Activated CD8-positive, alpha-beta memory T cell treated with anti-CD3 and anti-CD28 coated beads for 4 hours (primary cell): Measurements from ENCODE around the gene GLP1R.

Experiments
- DNase-seq, 2 donors: peaks; one replicate each; pipeline ENCODE4 v3.0.0-alpha.2; 2020; ENCODE audit warnings: low read depth in 2 of 2

GLP1R gene

DNA sequence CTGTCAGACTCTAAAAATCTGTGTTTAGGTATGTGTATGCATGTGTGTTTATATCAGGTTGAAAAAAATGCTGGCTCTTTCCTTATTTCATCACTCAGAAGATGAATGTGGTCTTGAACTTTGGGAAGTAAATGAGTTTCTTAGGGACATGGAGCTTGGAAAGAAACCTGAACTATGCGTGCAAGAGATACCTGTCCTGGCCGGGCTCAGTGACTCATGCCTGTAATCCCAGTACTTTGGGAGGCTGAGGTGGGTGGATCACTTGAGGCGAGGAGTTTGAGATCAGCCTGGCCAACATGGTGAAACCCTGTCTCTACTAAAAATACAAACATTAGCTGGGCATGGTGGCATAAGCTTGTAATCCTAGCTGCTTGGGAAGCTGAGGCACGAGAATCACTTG lies 4.4 kb upstream of the GLP1R start:
- DNase-seq, result no peak

DNA sequence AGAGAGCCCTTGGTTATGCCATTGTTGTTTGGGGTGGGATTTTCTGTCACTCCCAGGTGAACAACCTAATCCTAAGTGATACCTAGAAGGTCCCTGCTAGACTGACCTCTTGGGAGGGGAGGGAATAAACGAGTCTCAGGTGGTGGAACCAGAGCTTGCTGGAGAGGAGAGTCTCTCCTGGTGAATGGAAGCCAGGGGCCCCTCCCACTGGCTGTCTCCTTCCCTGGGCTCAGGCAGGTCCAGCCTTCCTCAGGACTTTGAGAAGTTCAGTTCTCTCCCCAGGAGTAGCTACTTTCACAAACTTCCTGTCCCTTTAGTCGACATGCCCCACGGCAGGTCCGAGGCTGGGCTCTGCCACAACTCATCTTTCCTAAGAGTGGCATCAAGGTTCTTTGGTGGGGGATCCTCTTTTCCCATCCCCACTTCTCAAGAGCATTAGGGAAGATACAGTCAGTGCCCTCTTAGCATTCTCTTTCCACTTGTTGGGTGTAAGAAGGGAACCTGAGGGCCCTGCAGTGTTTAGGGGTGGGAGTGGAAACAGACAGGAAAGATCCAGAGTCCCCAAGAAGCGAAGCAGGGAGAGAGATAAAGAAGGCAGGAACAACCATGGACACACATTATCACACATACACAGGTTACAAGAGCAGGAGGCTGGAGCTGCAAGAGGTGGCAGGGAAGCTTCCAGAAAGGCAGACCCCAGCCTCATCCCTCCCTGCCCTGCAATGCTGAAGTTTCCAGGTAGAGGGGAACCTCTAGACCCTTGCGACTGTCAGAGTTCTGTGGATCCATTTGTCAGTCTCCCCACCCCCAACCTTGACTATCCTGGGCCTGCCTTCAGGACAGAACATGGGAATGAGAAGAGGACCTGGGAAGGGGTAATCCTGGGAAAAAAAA lies 900 bp upstream of the GLP1R start:
- DNase-seq, result no peak

DNA sequence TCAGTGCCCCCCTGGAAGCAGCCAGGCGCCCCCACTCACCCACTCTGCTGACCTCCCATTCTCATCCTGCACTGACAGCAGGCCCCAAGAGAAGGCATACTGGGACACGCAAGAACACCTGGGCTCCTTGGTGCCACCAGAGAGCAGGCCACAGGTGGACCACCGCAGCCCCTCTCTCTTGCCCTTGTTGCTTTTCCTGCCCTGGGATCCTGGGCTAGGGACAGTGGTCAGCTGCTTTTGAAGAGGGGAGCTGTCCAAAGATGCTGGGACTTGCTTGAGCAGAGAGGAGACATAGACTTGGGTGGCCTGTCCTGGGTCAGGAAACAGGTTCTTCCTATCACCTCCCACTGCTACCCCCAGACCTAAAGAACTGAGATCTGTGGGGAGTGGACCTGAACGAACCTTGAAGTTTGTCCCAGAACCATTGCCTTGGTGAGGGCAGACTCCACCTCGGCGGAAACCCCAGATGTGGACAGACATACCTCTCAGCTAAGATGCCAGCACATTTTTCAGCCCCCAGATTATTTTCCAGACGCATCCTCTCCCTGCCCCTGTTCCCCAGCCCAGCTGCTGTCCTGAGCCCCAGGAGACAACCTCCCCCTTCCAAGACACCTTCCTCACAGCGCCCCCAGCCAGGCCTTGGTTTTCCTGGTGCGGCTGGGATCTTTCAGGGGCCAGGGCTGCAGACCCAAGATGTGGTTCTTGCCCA lies 1.1 kb downstream of the GLP1R start:
- no peak for DNase-seq

DNA sequence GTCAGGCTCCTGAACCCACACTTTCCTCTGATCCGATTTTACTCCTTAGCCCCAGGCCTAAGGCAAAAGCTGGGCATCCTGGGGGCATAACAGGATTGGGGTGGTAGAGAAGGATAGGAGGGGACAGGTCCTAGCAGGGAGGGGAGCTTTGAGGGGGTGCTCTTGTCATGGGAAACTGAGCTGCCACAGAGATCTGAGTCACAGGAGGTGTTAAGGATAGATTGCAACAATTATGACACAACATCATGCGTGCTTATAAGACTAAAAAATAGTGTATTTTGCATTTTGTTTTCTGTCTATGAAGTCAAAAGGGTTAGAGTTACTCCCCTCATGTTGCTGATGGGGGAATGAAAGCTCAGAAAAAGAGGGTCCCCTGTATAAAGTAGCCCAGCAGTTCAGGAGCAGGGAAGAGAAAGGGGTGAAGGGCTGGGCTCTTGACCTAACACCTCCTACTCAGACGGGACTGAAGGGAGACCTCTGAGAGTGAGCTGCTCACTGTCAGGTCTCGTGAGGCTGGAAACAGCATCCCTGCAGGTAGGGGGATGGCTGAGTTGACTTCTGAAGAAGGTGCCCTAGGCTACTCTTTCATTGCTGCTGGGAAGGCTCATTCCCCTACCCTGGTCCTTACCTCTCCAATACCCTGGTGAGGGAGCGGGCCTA lies 2.0 kb downstream of the GLP1R start:
- no peak for DNase-seq

DNA sequence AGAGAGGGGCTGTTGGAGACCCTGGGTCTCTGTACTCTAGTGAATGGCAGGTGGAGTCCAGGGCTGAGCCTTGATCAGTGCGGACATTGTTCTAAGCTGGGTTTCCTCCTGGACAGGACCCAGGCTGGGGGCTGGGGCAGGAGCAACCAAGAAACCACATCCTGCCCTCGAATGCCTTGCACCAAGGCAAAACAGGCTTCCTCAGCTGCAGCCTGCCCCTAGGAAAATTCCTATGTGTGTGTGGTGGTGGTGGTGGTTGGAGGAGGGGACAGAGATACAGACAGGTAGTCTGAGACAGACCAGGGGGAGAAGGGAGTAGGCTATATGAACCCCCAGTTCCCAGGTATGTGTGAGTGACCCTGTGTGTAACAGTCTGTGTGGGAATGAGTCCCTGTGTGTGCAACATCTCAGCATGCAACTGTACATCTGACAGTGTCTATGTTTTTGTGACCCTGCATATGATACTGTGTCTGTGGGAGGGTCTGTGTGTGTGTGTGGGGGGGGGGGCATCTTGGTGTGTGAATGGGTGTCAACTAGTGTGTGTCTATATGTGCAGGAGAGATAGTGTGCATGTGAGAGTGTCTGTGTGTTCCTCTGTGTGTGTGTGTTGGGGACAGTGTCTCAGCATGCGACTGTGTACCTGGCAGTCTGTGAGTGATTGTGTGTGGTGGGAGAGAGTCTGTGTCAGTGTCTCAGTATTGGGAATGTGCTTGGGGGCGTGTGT lies 3.0 kb downstream of the GLP1R start:
- no peak for DNase-seq

DNA sequence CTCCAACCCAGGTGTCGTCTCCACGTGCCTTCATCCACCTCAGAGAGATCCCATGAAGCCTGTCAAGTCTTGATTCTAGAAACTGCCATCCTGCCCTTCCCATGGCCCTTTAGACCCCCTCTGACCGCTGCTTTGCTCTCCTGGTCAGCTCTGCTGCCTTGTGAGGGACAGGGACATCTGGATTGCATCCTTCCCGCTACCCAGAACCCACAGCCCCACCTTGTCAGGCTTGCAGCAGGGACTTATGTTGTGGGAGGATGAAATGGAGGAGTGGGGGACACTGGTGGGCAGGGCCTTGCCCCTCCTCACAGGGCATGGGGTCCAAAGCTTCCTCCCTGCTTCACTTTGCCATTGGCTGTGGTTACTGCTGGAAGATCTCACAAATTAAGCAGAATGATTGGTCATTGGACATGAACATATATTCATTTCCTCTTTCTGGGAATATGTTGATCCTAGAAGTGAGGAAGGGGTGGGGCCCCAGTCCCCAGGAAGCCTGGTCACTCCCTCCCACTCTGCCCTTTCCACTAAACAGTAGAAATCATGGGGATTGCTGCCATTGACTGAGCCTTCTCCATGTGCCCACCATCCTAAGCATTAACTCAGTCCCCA lies 4.5 kb downstream of the GLP1R start:
- DNase-seq, result no peak

DNA sequence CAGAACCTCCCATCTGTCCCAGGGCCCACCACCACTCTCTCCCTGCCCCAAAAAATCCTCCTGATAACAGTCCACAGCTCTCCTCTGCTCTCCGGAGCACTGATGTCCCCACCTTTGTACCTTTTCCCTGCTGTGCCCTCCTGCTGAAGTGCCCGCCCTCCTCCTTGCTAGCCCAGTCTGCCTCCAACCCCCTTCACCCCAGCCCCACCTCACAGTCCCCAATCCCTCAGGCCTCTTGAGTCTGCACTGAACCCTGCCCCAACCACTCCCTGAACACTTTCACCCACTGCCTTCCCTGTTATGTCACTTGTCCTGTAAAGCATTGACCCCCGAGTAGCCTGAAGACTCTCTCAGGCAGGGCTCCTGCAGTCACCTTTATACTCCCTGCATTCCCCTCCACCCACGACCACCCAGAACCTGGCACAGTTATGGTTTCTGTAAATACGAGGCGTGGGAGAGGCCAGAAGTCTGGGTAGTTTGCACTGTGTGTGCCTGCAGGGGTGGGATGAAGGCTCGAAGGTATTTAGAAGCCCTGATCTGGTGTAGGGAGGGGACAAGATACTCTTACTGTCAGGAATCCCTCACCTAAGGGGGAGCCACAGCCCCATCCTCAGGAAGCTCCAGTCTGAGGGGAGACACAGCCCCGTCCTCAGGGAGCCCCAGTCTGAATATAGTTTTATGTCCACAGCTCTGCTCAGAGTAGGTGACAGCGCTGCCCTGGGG lies 5.4 kb downstream of the GLP1R start:
- no peak for DNase-seq

DNA sequence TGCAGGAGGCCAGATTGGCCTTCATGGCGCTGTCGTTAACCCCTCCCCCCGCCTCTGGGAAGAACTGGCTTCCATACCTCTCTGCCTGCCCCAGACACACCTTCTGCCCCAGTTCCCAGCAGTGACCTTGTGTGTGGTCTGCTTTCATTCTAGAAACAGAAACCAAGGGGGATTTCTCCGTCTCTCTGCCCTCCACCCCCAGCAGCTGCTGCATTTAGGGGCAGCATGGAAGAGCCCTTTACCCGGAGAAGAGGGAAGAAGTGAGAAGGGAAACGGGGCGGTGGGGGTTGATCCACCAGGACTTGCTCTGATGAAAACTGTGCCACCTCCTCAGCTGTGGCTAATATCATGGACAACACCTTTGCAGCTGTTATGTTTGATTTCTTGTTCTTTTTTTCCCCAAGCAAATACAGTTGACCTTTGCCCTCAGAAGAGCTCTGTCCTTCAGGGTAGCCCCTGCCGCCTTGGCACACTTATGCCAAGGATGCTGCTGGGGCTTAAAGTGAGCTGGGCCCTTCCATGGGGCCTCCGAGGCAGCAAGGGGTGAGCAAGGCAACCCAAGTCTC lies 6.1 kb downstream of the GLP1R start:
- DNase-seq, result no peak

DNA sequence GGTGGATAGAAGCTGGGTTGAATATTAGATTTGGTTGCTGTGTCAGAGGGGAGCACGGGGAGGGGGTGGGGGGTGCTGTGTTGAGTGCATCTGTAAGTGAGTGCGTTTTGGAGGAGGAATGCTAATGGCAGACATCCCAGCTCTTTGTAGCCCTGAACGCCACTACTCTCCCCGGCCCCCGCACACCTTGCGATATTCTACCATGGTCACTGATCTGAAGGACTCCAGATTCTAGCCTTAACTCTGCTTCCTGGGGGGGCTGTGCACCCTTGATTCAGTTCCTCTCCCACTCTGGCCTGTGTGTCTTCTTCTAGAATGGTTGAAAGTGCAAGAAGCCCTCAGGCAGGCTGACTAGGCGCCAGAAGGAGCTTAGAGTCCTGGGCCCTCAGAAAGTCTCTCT lies 7.1 kb downstream of the GLP1R start:
- no peak for DNase-seq

DNA sequence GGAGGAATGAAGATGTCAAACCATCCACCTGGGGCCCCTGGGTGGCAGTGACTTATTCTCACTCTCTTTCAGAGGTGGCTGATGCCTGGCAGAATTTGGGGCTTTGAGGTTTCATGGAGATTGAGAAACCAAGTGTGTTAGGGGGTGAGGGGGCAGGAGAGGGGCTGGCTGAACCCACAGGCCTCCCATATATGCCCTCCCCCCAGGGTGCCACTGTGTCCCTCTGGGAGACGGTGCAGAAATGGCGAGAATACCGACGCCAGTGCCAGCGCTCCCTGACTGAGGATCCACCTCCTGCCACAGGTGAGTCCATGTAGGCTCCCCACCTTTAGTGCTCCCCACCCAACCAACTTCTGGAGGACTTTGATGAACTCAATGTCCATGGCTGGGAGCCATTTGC lies 7.6 kb downstream of the GLP1R start:
- no peak for DNase-seq

DNA sequence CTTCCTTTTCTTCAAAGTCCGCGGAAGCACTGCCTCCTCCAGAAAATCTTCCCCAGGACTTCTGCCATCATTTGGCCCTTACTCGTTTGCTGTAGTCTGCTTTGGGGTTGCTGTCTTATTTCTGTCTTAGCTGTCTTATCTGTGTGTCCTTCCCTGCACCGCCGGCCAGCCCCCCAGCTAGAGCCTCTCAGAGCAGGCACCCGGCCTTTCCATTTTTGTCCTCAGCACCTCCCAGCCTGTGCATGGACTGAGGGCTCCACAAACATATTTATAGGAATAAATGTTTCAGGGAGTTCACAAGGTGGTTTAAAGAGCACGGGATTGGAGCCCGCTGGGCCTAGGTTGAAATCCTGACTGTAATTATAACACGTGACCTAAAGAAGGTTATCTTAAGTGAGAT lies 8.1 kb downstream of the GLP1R start:
- DNase-seq, result no peak

DNA sequence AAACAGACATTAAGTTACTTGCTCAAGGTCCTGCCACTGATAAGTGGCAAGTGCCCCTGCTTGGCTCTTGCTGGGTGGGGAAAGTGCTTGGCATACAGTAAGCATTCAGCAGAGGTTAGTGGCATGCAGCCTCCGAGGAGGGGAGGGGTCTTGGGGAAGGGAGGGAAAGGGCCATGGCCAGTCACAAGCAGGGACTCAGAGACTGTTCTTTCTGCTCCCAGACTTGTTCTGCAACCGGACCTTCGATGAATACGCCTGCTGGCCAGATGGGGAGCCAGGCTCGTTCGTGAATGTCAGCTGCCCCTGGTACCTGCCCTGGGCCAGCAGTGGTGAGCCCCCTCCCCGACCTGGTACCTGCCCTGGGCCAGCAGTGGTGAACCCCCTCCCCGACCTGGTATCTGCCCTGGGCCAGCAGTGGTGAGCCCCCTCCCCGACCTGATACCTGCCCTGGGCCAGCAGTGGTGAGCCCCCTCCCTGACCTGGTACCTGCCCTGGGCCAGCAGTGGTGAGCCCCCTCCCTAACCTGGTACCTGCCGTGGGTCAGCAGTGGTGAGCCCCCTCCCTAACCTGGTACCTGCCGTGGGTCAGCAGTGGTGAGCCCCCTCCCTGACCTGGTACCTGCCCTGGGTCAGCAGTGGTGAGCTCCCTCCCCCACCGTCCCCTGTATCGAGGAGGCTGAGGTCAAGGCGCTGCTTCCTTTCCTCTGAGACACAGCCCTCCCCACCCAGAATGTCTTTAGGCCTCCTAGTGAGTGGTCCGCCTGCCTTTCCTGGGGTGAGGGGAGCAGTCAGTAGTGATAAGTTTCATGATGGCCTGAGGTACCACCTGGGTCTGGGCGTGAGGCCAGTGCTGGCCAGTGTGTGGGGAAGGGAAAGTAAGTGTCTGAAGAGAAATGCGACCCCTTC lies 8.9 kb downstream of the GLP1R start:
- DNase-seq, result no peak

DNA sequence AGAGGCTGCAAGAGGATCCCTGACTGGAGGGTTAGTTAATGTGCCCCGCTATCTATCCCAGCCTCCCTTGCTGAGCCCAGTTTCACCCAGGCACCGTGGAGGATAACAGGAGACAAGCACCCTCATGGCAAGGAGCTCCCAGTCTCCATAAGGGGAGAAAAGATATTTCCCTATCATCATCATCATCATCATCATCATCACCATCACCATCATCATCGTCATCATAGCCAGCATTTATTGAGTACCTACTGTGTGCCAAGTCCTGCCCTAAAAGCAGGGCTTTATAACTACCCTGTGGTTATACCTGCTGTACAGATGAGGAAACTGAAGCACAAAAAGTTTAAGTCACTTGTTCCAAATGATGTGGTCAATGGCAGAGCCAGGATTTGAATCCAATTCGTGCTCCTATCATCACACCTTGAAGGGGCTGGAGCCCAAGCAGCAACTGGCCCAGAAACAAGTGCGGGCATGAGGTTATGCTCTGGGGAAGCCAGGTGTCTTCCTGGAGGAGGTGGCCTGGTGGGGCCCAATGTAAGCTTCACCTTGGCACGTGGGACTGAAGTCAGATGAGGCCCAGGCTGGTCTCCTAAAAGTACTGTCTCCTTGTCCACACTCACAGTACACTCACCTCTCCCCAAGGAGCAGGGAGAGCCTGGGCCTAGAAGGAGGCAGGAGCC lies 10.0 kb downstream of the GLP1R start:
- DNase-seq, result no peak

DNA sequence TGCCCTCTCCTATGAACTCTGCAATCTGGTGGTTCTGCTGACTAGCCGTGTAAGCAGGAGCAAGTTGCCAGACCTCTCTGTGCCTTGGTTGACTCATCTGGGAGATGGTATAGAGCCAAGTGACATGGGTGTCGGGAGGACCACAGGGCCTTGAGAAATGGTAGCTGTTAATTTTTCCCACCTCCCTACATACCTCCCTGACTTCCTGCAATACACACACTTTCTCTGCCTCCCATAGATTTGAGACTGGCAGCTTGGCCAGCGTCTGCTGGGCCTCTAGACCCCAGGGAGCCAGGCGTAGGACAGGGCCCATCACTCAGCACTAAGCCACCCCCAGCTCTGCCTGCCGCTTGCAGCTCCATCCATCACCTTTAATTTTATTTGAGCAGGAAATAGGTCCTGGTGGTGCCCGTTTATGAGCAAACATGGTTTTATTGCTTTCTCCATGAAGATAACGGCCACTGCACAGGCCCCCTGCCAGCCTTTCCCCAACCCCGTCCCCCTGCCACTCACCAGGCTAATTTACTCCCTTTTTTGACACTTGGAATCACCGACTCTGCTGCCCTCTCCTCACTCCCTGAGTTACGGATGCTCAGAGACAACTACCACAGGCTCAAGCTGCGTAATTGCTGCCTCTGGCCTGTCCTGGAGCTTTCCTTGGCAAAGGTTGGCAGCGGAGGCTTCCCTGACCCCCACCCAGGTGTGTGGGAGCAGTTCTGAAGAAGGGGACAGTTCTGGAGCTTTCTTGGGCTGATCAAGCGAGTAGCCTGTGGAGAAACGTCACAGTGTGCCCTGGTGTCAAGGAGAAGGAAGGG lies 11.1 kb downstream of the GLP1R start:
- DNase-seq, result no peak

DNA sequence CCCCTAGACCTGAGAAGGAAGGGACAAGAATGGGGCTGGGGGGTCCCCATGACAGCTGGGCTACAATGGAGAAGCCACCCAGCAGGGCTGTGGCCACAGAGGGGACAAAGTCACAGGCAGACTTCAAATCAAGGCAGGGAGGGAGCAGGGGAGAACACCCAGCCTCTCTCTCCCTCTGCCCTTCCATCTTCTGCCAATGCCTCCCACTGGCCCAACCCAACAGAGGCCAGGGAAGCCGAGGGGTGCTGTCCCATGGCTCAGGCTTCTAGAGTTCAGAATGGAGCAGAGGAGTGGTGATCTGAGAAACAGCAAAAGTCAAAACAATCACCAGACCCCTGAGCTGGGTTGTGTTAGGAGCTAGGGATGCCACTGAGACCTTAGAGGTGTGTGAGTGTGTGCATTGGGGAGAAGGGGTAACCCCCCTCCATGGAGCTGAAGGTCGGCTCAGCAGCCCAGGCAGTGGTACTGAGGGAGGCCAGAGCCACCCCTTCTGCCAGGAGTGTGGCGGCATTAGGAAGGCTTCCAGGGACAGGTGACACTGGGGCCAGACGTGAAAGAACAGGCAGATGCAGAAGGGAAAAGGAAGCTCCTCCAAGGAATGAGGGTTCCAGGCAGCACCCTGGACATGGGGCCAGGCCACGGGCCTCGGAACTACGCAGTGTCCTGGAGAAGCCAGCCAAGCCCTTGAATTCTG lies 12.0 kb downstream of the GLP1R start:
- no peak for DNase-seq

DNA sequence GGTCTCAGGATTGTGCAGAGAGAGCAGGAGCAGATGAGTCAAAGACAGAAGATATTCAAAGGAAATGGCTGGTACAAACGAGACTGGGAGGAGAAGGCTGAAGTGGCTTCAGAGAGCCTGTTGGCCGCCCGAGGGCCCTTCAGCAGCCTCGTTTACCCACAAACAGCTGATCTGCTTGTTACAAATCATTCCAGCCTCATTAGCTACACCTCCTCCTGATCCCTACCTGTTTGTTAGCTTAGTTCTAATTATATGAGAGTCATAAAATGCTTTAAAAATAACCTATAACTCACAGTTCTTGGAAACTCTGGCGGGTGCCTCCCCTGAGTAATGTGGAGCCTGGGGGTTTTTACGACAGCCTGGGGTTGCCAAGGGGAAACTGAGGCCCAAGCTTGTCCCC lies 12.6 kb downstream of the GLP1R start:
- DNase-seq, result no peak

DNA sequence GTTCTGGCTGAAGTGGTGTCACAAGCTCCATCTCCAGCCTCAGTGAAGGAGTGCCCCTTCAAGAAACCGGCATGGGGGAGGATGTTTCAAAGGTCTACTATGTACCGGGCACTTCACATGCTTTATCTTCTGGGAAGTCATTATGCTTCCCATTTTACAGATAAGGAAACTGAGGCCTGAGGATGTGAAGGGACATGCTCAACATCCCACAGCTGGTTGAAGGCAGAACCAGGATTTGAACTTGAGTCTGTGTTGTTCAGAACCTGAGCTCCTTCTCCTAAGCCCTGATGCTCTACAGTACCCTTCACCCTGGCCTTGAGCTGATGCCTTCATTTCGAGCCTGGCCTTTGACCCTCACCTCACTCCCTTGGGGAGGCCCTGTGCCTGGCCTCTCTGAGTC lies 13.0 kb downstream of the GLP1R start:
- no peak for DNase-seq
